Measurements from ENCODE around the gene MUSTN1. TPM values are rescaled to one million over a fixed set of nuclear protein-coding genes. Genes with fewer than 3 reads are reported as not detected.

Gene MUSTN1
- total and polyA plus RNA-seq, 2 of the 13 experiments (the other 11 are each of a cell fraction or from before 2014, with no cell fraction given) = 0.84 to 1.4 TPM

- FAIRE-seq (no peak), DNase-seq (ENCODE audit: low spot score) (peak; percentile 20), ATAC-seq (no peak)
- WGBS (ENCODE audit: low lambda C conversion rate) = 66% methylated on average over 14 of the region's 18 CpGs
- ChIA-PET CTCF (ENCODE audit: low intra/inter-chr PET ratio, low total read pairs) (interaction anchor here (1.2 kb wide), 1 partner anchor 212 kb away, joined by 4 read pairs; no protein-coding TSS in a partner anchor), POLR2A (interaction anchor here (0.8 to 1.3 kb wide), 3 partner anchors 10 to 53 kb away, joined by 3 to 4 read pairs (median 3); partner anchors contain the start of genes MUSTN1 and STIMATE)
- H3K4me1 ChIP-seq (ENCODE audit: insufficient read depth, low read length) = peaks cover 26% of the 10 kb centered on the region
- no peaks in the 10 kb centered on the region for H3K79me2 ChIP-seq (ENCODE audit: insufficient read depth, low read length)
- in situ Hi-C loops (cut with HindIII; ENCODE audit: extremely low pct_ligation_motif_present, low pct_unique_long_range_greater_than_20kb) (no loop called here), intact Hi-C loops (cut with micrococcal nuclease; ENCODE audit: unreplicated experiment) (loop anchor here (2.0 kb wide), 1 partner anchor 16 kb away; no protein-coding TSS in a partner anchor)
- no peaks in the 10 kb centered on the region for H4K20me1 ChIP-seq (ENCODE audit: insufficient read depth, low read length)
- no peak overlapping the region for H2AFZ ChIP-seq (ENCODE audit: low read length)
- H3K36me3 ChIP-seq (replicated peaks in 1 of 2; ENCODE audit: control insufficient read depth in 1 of 2, insufficient read depth in 2 of 2, low read length in 2 of 2) = peaks cover 1 to 4% of the 10 kb centered on the region in 2 experiments; a peak in 2 of 5 replicates
- BruUV-seq (replicated peaks) = no TSS peak
- TF ChIP-seq, protein P1, sequence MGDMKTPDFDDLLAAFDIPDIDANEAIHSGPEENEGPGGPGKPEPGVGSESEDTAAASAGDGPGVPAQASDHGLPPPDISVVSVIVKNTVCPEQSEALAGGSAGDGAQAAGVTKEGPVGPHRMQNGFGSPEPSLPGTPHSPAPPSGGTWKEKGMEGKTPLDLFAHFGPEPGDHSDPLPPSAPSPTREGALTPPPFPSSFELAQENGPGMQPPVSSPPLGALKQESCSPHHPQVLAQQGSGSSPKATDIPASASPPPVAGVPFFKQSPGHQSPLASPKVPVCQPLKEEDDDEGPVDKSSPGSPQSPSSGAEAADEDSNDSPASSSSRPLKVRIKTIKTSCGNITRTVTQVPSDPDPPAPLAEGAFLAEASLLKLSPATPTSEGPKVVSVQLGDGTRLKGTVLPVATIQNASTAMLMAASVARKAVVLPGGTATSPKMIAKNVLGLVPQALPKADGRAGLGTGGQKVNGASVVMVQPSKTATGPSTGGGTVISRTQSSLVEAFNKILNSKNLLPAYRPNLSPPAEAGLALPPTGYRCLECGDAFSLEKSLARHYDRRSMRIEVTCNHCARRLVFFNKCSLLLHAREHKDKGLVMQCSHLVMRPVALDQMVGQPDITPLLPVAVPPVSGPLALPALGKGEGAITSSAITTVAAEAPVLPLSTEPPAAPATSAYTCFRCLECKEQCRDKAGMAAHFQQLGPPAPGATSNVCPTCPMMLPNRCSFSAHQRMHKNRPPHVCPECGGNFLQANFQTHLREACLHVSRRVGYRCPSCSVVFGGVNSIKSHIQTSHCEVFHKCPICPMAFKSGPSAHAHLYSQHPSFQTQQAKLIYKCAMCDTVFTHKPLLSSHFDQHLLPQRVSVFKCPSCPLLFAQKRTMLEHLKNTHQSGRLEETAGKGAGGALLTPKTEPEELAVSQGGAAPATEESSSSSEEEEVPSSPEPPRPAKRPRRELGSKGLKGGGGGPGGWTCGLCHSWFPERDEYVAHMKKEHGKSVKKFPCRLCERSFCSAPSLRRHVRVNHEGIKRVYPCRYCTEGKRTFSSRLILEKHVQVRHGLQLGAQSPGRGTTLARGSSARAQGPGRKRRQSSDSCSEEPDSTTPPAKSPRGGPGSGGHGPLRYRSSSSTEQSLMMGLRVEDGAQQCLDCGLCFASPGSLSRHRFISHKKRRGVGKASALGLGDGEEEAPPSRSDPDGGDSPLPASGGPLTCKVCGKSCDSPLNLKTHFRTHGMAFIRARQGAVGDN (CRISPR knock-in tag; IDR thresholded peaks at IDR 0.05) = 0 out of 2 replicates have a peak, but pooled peaks have one; percentile 16
- TF ChIP-seq GATAD2A (CRISPR knock-in tag; IDR thresholded peaks at IDR 0.05) (0 out of 2 replicates have a peak, but pooled peaks have one; percentile 25), CENPT (CRISPR knock-in tag; IDR thresholded peaks at IDR 0.05; ENCODE audit: low read depth) (no peak), FOXA1 (IDR thresholded peaks at IDR 0.05) (no peak), FOXA1 (CRISPR knock-in tag; IDR thresholded peaks at IDR 0.05) (peak; percentile 36; the same call in 1 of the 2 replicates)
- H3K4me2 ChIP-seq (ENCODE audit: low read depth, low read length) = no peak overlapping the region
- H3K9me3 ChIP-seq (ENCODE audit: low read length) = no peaks in the 10 kb centered on the region
- no peak overlapping the region for H3K4me3 ChIP-seq (replicated peaks in 1 of 3; ENCODE audit: insufficient read depth in 1 of 3, low read depth in 2 of 3, low read length in 3 of 3)
- no peak overlapping the region for H3K27ac ChIP-seq (ENCODE audit: extremely low read length, insufficient read depth, low read length)
- H3K9ac ChIP-seq (ENCODE audit: insufficient read depth, low read depth, low read length) = no peak overlapping the region
- no peaks in the 10 kb centered on the region for H3K27me3 ChIP-seq (ENCODE audit: control insufficient read depth in 1 of 2, insufficient read depth in 2 of 2, low read length in 2 of 2)
Measured at GRCh38 chr3:52844290-52844975, 9.6 kb upstream of the MUSTN1 start.
